ENCODE results near the gene KCTD17.

DNA sequence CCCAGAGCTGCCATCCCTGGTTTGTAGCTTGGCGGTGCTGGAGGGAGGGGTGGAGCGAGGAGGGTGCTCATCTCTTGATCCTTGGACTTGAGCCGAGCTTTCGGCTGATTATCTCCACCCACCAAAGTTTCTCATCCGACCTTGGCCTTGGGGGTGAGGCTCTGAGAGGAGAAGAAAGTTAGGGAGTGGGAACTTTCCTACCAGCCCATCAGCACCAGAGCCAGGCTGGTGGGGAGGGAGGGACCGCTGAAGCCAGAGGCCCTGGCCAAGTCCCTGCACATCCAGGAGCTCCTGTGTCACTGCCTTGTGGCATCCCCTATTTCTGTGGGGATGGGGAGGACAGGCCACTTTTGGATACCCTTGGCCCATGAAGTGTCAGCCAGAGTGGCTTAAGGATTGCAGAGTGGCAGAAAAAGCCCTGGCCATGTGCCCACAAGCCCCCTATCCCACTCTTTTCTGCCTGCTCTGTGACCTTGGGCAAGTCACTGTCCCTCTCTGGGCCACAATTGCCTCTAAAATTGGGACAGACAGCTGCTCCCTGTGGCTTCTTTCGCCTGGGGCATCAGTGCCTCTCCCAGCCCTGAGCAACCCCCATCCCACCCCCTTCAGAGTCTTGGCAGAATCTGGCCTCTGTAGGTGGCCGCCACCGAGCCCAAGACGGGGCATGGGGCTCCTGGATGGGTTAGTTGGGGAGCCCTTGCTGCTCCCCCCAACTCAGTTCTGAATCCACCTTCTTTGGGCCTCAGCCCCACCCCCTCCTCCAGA lies 10.3 kb downstream of the KCTD17 start:
- TF ChIP-seq, protein P1, sequence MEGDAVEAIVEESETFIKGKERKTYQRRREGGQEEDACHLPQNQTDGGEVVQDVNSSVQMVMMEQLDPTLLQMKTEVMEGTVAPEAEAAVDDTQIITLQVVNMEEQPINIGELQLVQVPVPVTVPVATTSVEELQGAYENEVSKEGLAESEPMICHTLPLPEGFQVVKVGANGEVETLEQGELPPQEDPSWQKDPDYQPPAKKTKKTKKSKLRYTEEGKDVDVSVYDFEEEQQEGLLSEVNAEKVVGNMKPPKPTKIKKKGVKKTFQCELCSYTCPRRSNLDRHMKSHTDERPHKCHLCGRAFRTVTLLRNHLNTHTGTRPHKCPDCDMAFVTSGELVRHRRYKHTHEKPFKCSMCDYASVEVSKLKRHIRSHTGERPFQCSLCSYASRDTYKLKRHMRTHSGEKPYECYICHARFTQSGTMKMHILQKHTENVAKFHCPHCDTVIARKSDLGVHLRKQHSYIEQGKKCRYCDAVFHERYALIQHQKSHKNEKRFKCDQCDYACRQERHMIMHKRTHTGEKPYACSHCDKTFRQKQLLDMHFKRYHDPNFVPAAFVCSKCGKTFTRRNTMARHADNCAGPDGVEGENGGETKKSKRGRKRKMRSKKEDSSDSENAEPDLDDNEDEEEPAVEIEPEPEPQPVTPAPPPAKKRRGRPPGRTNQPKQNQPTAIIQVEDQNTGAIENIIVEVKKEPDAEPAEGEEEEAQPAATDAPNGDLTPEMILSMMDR (IDR thresholded peaks at IDR 0.05) = no peak
- TF ChIP-seq POLR2A (IDR thresholded peaks at IDR 0.05) = no peak

Data from Peyer's patch (tissue), 4 donors.